HCT116 (cell line): ENCODE measurements around the gene STXBP5. TPM values are rescaled to one million over a fixed set of nuclear protein-coding genes. Genes with fewer than 3 reads are reported as not detected.

Source experiments
- ATAC-seq: fragments of 200-7000 bp; cut with Tn5 transposase; 2 replicates; pipeline ENCODE4 v1.9.1; 2020; ENCODE audit warnings: mild to moderate bottlenecking, moderate library complexity
- BruUV-seq: library from RNA; stranded (reverse); fragments of 400-500 nt; replicated peaks from 2 replicates; lab custom pipeline; 2021; lab: Mats Ljungman, UMichigan
- CTCF ChIA-PET: fragments of 300-600 bp; sonication (Branson Sonifier 250); formaldehyde crosslinking; loops from one replicate; lab custom pipeline; 2021; ENCODE audit warnings: antibody characterized with exemption; lab: Charles Lee
- POLR2A ChIA-PET: fragments of 300-600, 350-600 bp; sonication (Branson Sonifier 250); formaldehyde crosslinking; loops from one replicate; lab custom pipeline; 2021; ENCODE audit warnings: antibody characterized with exemption; lab: Charles Lee
- RAD21 ChIA-PET, 2 experiments: fragments of 300-600 bp; sonication (Branson Sonifier 250); formaldehyde crosslinking; loops; one replicate each; lab custom pipeline; 2023; ENCODE audit warnings: low total read pairs in 2 of 2; ENCODE audit not compliant: uncharacterized antibody in 2 of 2, unreplicated experiment in 2 of 2, low non-redundant PET in 1 of 2; lab: Charles Lee
- DNase-seq: peaks from one replicate; pipeline ENCODE4 v3.0.0-alpha.2; 2010; ENCODE audit warnings: low read depth, low spot score
- H2AFZ ChIP-seq: fragments of 200-600 bp; shearing (Covaris generic), sonication (generic); 2 replicates; pipeline ENCODE4 v1.6.1; 2017; ENCODE audit warnings: low read depth, mixed run types, mixed read lengths, antibody characterized with exemption, low read length; ENCODE audit not compliant: poor library complexity, severe bottlenecking
- H3K27ac ChIP-seq: 2 replicates; pipeline ENCODE4 v1.5.1; 2012; ENCODE audit warnings: low read depth, low read length
- H3K27me3 ChIP-seq: fragments of 200-600 bp; sonication (generic); 2 replicates; pipeline ENCODE4 v1.6.1; 2016; ENCODE audit warnings: mixed run types, low read length, mixed read lengths; ENCODE audit not compliant: insufficient read depth
- H3K36me3 ChIP-seq, 2 experiments: fragments of 200-500 bp in 1 of 2; fragments of 200-600 bp in 1 of 2; sonication (Bioruptor generic) in 1 of 2; sonication (generic) in 1 of 2; 2 replicates each; pipeline versions ENCODE4 v1.5.1 to v1.6.1; 2014 to 2016; ENCODE audit warnings: low read length in 2 of 2, inconsistent platforms in 1 of 2, mixed read lengths in 1 of 2, mixed run types in 1 of 2; ENCODE audit not compliant: insufficient read depth in 2 of 2, control insufficient read depth in 1 of 2
- H3K4me1 ChIP-seq, 2 experiments: fragments of 200-600 bp in 1 of 2; sonication (generic) in 1 of 2; 2 replicates each; pipeline versions ENCODE4 v1.5.1 to v1.6.1; 2012 to 2017; ENCODE audit warnings: low read length in 2 of 2, inconsistent platforms in 1 of 2, mild to moderate bottlenecking in 1 of 2, mixed read lengths in 1 of 2, mixed run types in 1 of 2, moderate library complexity in 1 of 2; ENCODE audit not compliant: insufficient read depth in 2 of 2, control insufficient read depth in 1 of 2
- H3K4me2 ChIP-seq: fragments of 200-600 bp; sonication (generic); 2 replicates; pipeline ENCODE4 v1.6.1; 2017; ENCODE audit warnings: mixed run types, low read length, mixed read lengths
- H3K4me3 ChIP-seq, 2 experiments: fragments of 200-600 bp in 1 of 2; sonication (generic) in 1 of 2; replicated peaks in 1 of 2; 2 replicates each; pipeline ENCODE4 v1.5.1; 2011 to 2016; ENCODE audit warnings: low read length in 2 of 2, control low read depth in 1 of 2, low read depth in 1 of 2, mild to moderate bottlenecking in 1 of 2, mixed read lengths in 1 of 2, mixed run types in 1 of 2
- H3K79me2 ChIP-seq: fragments of 200-600 bp; sonication (generic); 2 replicates; pipeline ENCODE4 v1.6.1; 2017; ENCODE audit warnings: mild to moderate bottlenecking, mixed run types, low read length, moderate library complexity, mixed read lengths; ENCODE audit not compliant: insufficient read depth
- H3K9ac ChIP-seq: fragments of 200-600 bp; sonication (generic); 2 replicates; pipeline ENCODE4 v1.6.1; 2016; ENCODE audit warnings: low read length, mixed read lengths
- H3K9me2 ChIP-seq: fragments of 200-600 bp; sonication (generic), shearing (Covaris generic); 2 replicates; pipeline ENCODE4 v1.6.1; 2017; ENCODE audit warnings: mixed run types, mild to moderate bottlenecking, moderate library complexity; ENCODE audit not compliant: insufficient read depth
- H3K9me3 ChIP-seq, 2 experiments: fragments of 200-500 bp in 1 of 2; fragments of 200-600 bp in 1 of 2; sonication (Bioruptor generic) in 1 of 2; sonication (generic) in 1 of 2; 2 replicates each; pipeline ENCODE4 v1.6.1; 2014 to 2017; ENCODE audit warnings: low read length in 2 of 2, mixed read lengths in 2 of 2, inconsistent platforms in 1 of 2, low read depth in 1 of 2, mild to moderate bottlenecking in 1 of 2, mixed run types in 1 of 2, moderate library complexity in 1 of 2; ENCODE audit not compliant: control insufficient read depth in 1 of 2, insufficient read depth in 1 of 2
- H4K20me1 ChIP-seq: fragments of 200-600 bp; sonication (generic), shearing (Covaris generic); 2 replicates; pipeline ENCODE4 v1.6.1; 2017; ENCODE audit warnings: mixed run types, mild to moderate bottlenecking, moderate library complexity; ENCODE audit not compliant: insufficient read depth
- CBX3 ChIP-seq: IDR thresholded peaks from 2 replicates; pipeline ENCODE4 v1.6.1; 2012; ENCODE audit warnings: low read depth
- CEBPB ChIP-seq: IDR thresholded peaks from 2 replicates; pipeline ENCODE4 v1.6.1; 2012; ENCODE audit warnings: low read depth
- EGR1 ChIP-seq: IDR thresholded peaks from 2 replicates; pipeline ENCODE4 v1.6.1; 2012; ENCODE audit warnings: low read depth
- ELF1 ChIP-seq: IDR thresholded peaks from 2 replicates; pipeline ENCODE4 v1.6.1; 2012; ENCODE audit warnings: low read depth, borderline replicate concordance
- EZH2 ChIP-seq: fragments of 200-600 bp; sonication (generic); IDR thresholded peaks from 2 replicates; pipeline ENCODE4 v1.6.1; 2017; ENCODE audit warnings: antibody characterized with exemption, mixed run types
- EZH2phosphoT487 ChIP-seq: fragments of 200-600 bp; IDR thresholded peaks from 2 replicates; pipeline ENCODE4 v1.6.1; 2018; ENCODE audit warnings: antibody characterized with exemption, borderline replicate concordance
- FOSL1 ChIP-seq: IDR thresholded peaks from 2 replicates; pipeline ENCODE4 v1.6.1; 2012; ENCODE audit warnings: low read depth
- JUND ChIP-seq: IDR thresholded peaks from 2 replicates; pipeline ENCODE4 v1.6.1; 2012
- POLR2A ChIP-seq: IDR thresholded peaks from 2 replicates; pipeline ENCODE4 v1.7.0; 2011; ENCODE audit warnings: borderline replicate concordance; ENCODE audit not compliant: insufficient read depth, insufficient read length; ENCODE audit errors: extremely low read depth
- RAD21 ChIP-seq: IDR thresholded peaks from 2 replicates; pipeline ENCODE4 v1.6.1; 2012; ENCODE audit warnings: low read depth, mild to moderate bottlenecking
- YY1 ChIP-seq: IDR thresholded peaks from 2 replicates; pipeline ENCODE4 v1.6.1; 2011; ENCODE audit warnings: low read length, low read depth, moderate library complexity, mild to moderate bottlenecking; ENCODE audit not compliant: insufficient replicate concordance; ENCODE audit errors: extremely low read depth
- ZFX ChIP-seq: fragments of 450-650 bp; IDR thresholded peaks from 2 replicates; pipeline ENCODE4 v1.6.1; 2017
- ZNF274 ChIP-seq: fragments of 200-500 bp; sonication (Bioruptor generic); IDR thresholded peaks from 2 replicates; pipeline ENCODE4 v1.6.1; 2014; ENCODE audit warnings: mild to moderate bottlenecking, low read depth, low read length, inconsistent platforms
- intact Hi-C: fragments of 100-400 bp; cut with micrococcal nuclease; formaldehyde crosslinking; loops from 2 replicates; pipeline ENCODE4 v1.10.0; 2022
- total RNA-seq: library from RNA; stranded (reverse); gene quantifications from one replicate; pipeline ENCODE4 v1.2.1, GENCODE V29; 2021; ENCODE audit not compliant: unreplicated experiment
- TF ChIP-seq, protein P1 (sequence below): IDR thresholded peaks from 2 replicates; pipeline ENCODE4 v1.6.1; 2012
- TF ChIP-seq, protein P2 (sequence below): IDR thresholded peaks from 2 replicates; pipeline ENCODE4 v1.6.1; 2011; ENCODE audit warnings: mild to moderate bottlenecking, low read length, moderate library complexity; ENCODE audit not compliant: insufficient replicate concordance; ENCODE audit errors: extremely low read depth
- TF ChIP-seq, protein P3 (sequence below): IDR thresholded peaks from 2 replicates; pipeline ENCODE4 v1.6.1; 2012; ENCODE audit warnings: low read depth
- TF ChIP-seq, protein P4 (sequence below): IDR thresholded peaks from 2 replicates; pipeline ENCODE4 v1.6.1; 2012

The STXBP5 gene
- total RNA-seq, 1 experiment from 2014 or later: 12.6 TPM

DNA sequence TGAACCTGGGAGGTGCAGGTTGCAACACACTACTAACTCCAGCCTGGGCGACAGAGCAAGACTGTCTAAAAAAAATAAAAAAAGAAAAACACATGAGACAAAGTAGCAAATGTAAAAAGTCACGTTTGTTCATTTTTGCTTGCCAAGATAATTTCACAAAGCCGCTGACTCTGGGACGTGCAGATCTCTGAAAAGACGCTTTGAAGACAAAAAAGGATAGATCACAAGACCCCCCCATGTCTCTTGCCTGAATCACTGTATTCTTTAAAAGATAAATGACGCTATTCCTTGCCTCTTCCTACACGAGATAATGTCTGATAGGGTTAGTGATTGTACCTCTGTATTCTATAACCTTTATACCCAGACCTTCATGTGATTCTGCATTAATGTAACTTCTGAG, 23.3 kb upstream of the STXBP5 start:
- no TSS peak for BruUV-seq
- ATAC-seq: no peak
- H3K27me3 ChIP-seq: no peaks in the 10 kb centered on the region
- no peak for DNase-seq
- H3K4me3 ChIP-seq: no peak overlapping the region
- H3K9me2 ChIP-seq: no peaks in the 10 kb centered on the region
- no peaks in the 10 kb centered on the region for H3K9me3 ChIP-seq
- ChIA-PET POLR2A (no interaction called here), RAD21 (no interaction called here), CTCF (no interaction called here)
- no peaks in the 10 kb centered on the region for H3K36me3 ChIP-seq
- no peaks in the 10 kb centered on the region for H4K20me1 ChIP-seq
- intact Hi-C loops: no loop called here
- no peak overlapping the region for H3K9ac ChIP-seq
- H3K4me1 ChIP-seq: no peaks in the 10 kb centered on the region
- no peaks in the 10 kb centered on the region for H3K79me2 ChIP-seq
- no peak overlapping the region for H3K27ac ChIP-seq
- TF ChIP-seq EZH2 (no peak), ZNF274 (no peak), YY1 (no peak)
- TF ChIP-seq, protein P1, sequence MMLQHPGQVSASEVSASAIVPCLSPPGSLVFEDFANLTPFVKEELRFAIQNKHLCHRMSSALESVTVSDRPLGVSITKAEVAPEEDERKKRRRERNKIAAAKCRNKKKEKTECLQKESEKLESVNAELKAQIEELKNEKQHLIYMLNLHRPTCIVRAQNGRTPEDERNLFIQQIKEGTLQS: no peak
- no peak overlapping the region for H3K4me2 ChIP-seq
- no peak overlapping the region for H2AFZ ChIP-seq

DNA sequence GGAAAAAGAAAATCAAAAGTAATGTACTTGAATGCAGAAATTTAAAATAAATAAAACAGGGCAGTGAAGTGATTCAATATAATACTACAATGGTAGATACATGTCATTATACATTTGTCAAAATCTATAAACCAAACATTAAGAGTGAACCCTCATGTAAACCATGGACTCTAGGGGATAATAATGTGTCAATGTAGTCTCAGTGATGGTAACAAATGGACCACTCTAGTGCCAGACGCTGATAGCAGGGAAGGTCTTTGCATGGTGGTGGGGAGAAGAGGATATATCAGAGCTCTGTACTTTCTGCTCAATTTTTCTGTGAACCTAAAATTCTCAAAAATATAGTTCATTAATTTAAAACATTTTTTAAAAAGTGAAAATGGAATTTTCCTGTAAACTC, 19.8 kb upstream of the STXBP5 start:
- H3K36me3 ChIP-seq: no peaks in the 10 kb centered on the region
- H3K9me2 ChIP-seq: no peaks in the 10 kb centered on the region
- CTCF ChIA-PET: no interaction called here
- no peaks in the 10 kb centered on the region for H3K4me1 ChIP-seq
- no peaks in the 10 kb centered on the region for H3K79me2 ChIP-seq
- H3K9ac ChIP-seq: no peak overlapping the region
- H3K27ac ChIP-seq: no peak overlapping the region
- H3K4me3 ChIP-seq: no peak overlapping the region
- RAD21 ChIA-PET: no interaction called here
- BruUV-seq: no TSS peak
- no peak overlapping the region for H3K4me2 ChIP-seq
- no peak overlapping the region for H2AFZ ChIP-seq
- POLR2A ChIA-PET: no interaction called here
- no peaks in the 10 kb centered on the region for H4K20me1 ChIP-seq
- no peaks in the 10 kb centered on the region for H3K9me3 ChIP-seq
- no peaks in the 10 kb centered on the region for H3K27me3 ChIP-seq
- ATAC-seq (no peak), DNase-seq (no peak)
- intact Hi-C loops: no loop called here
- TF ChIP-seq CBX3 (no peak), ZFX (no peak), FOSL1 (no peak), EGR1 (no peak), ZNF274 (no peak), RAD21 (no peak), ELF1 (no peak), JUND (no peak), POLR2A (no peak), EZH2phosphoT487 (no peak), CEBPB (no peak), EZH2 (no peak)
- TF ChIP-seq, protein P2, sequence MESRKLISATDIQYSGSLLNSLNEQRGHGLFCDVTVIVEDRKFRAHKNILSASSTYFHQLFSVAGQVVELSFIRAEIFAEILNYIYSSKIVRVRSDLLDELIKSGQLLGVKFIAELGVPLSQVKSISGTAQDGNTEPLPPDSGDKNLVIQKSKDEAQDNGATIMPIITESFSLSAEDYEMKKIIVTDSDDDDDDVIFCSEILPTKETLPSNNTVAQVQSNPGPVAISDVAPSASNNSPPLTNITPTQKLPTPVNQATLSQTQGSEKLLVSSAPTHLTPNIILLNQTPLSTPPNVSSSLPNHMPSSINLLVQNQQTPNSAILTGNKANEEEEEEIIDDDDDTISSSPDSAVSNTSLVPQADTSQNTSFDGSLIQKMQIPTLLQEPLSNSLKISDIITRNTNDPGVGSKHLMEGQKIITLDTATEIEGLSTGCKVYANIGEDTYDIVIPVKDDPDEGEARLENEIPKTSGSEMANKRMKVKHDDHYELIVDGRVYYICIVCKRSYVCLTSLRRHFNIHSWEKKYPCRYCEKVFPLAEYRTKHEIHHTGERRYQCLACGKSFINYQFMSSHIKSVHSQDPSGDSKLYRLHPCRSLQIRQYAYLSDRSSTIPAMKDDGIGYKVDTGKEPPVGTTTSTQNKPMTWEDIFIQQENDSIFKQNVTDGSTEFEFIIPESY: no peak
- TF ChIP-seq, protein P3, sequence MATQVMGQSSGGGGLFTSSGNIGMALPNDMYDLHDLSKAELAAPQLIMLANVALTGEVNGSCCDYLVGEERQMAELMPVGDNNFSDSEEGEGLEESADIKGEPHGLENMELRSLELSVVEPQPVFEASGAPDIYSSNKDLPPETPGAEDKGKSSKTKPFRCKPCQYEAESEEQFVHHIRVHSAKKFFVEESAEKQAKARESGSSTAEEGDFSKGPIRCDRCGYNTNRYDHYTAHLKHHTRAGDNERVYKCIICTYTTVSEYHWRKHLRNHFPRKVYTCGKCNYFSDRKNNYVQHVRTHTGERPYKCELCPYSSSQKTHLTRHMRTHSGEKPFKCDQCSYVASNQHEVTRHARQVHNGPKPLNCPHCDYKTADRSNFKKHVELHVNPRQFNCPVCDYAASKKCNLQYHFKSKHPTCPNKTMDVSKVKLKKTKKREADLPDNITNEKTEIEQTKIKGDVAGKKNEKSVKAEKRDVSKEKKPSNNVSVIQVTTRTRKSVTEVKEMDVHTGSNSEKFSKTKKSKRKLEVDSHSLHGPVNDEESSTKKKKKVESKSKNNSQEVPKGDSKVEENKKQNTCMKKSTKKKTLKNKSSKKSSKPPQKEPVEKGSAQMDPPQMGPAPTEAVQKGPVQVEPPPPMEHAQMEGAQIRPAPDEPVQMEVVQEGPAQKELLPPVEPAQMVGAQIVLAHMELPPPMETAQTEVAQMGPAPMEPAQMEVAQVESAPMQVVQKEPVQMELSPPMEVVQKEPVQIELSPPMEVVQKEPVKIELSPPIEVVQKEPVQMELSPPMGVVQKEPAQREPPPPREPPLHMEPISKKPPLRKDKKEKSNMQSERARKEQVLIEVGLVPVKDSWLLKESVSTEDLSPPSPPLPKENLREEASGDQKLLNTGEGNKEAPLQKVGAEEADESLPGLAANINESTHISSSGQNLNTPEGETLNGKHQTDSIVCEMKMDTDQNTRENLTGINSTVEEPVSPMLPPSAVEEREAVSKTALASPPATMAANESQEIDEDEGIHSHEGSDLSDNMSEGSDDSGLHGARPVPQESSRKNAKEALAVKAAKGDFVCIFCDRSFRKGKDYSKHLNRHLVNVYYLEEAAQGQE: no peak
- TF ChIP-seq, protein P4, sequence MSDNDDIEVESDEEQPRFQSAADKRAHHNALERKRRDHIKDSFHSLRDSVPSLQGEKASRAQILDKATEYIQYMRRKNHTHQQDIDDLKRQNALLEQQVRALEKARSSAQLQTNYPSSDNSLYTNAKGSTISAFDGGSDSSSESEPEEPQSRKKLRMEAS: no peak
